ENCODE data around the gene TREML2. TPM values are rescaled to one million over a fixed set of nuclear protein-coding genes. Genes with fewer than 3 reads are reported as not detected.

Gene TREML2
- polyA plus RNA-seq, 2 donors, result 0.01 TPM; not detected in 1

- Histone ChIP-seq H3K9me3 (ENCODE audit: control insufficient read depth in 2 of 2, insufficient read depth in 1 of 2, low read depth in 1 of 2, low read length in 1 of 2) (no peaks in the 10 kb centered on the region), H3K27ac (ENCODE audit: low read depth in 2 of 2, low read length in 1 of 2) (no peak overlapping the region), H3K4me1 (ENCODE audit: control insufficient read depth in 2 of 2, insufficient read depth in 2 of 2, low read length in 1 of 2) (no peaks in the 10 kb centered on the region), H3K4me3 (ENCODE audit: low read depth in 1 of 2, low read length in 2 of 2) (no peak overlapping the region), H3K36me3 (ENCODE audit: control insufficient read depth in 2 of 2, insufficient read depth in 2 of 2, low read length in 1 of 2) (no peaks in the 10 kb centered on the region), H3K27me3 (ENCODE audit: control insufficient read depth in 1 of 2, insufficient read depth in 2 of 2, low read length in 2 of 2) (no peaks in the 10 kb centered on the region)
- WGBS, 2 donors, result 68 to 83% methylated on average over 5 of the region's 5 CpGs
Measured at GRCh38 chr6:41157323-41157722, 43.6 kb downstream of the TREML2 start.

- Histone ChIP-seq H3K9me3 (ENCODE audit: control insufficient read depth in 2 of 2, insufficient read depth in 1 of 2, low read depth in 1 of 2, low read length in 1 of 2) (no peaks in the 10 kb centered on the region), H3K4me1 (ENCODE audit: control insufficient read depth in 2 of 2, insufficient read depth in 2 of 2, low read length in 1 of 2) (no peaks in the 10 kb centered on the region), H3K27me3 (ENCODE audit: control insufficient read depth in 1 of 2, insufficient read depth in 2 of 2, low read length in 2 of 2) (no peaks in the 10 kb centered on the region), H3K4me3 (ENCODE audit: low read depth in 1 of 2, low read length in 2 of 2) (no peak overlapping the region), H3K27ac (ENCODE audit: low read depth in 2 of 2, low read length in 1 of 2) (no peak overlapping the region), H3K36me3 (ENCODE audit: control insufficient read depth in 2 of 2, insufficient read depth in 2 of 2, low read length in 1 of 2) (no peaks in the 10 kb centered on the region)
- WGBS, 2 donors, result 95 to 96% methylated on average over 6 of the region's 6 CpGs
Measured at GRCh38 chr6:41156771-41157170, 44.2 kb downstream of the TREML2 start.

- 84 to 93% methylated on average over 4 of the region's 4 CpGs for WGBS, 2 donors
- Histone ChIP-seq H3K27me3 (ENCODE audit: control insufficient read depth in 1 of 2, insufficient read depth in 2 of 2, low read length in 2 of 2) (no peaks in the 10 kb centered on the region), H3K9me3 (ENCODE audit: control insufficient read depth in 2 of 2, insufficient read depth in 1 of 2, low read depth in 1 of 2, low read length in 1 of 2) (no peaks in the 10 kb centered on the region), H3K4me3 (ENCODE audit: low read depth in 1 of 2, low read length in 2 of 2) (no peak overlapping the region), H3K27ac (ENCODE audit: low read depth in 2 of 2, low read length in 1 of 2) (no peak overlapping the region), H3K4me1 (ENCODE audit: control insufficient read depth in 2 of 2, insufficient read depth in 2 of 2, low read length in 1 of 2) (no peaks in the 10 kb centered on the region), H3K36me3 (ENCODE audit: control insufficient read depth in 2 of 2, insufficient read depth in 2 of 2, low read length in 1 of 2) (no peaks in the 10 kb centered on the region)
Measured at GRCh38 chr6:41156001-41156400, 44.9 kb downstream of the TREML2 start.

- 45 to 50% methylated on average over 7 of the region's 7 CpGs for WGBS, 2 donors
Measured at GRCh38 chr6:41155132-41155805, 45.7 kb downstream of the TREML2 start.

GRCh38 chr6:41153992-41154625 lies 46.8 kb downstream of the TREML2 start, which contains the start of gene TREML1:
Gene TREML1, minus strand, starts transcription at chr6:41154347. Its CDS starts 59 bp downstream, at chr6:41154288.
- Histone ChIP-seq H3K9me3 (ENCODE audit: control insufficient read depth in 2 of 2, insufficient read depth in 1 of 2, low read depth in 1 of 2, low read length in 1 of 2) (no peaks in the 10 kb centered on the region), H3K4me3 (ENCODE audit: low read depth in 1 of 2, low read length in 2 of 2) (no peak within 1 kb of the TSS), H3K4me1 (ENCODE audit: control insufficient read depth in 2 of 2, insufficient read depth in 2 of 2, low read length in 1 of 2) (no peaks in the 10 kb centered on the region), H3K36me3 (ENCODE audit: control insufficient read depth in 2 of 2, insufficient read depth in 2 of 2, low read length in 1 of 2) (no peaks in the 10 kb centered on the region), H3K27me3 (ENCODE audit: control insufficient read depth in 1 of 2, insufficient read depth in 2 of 2, low read length in 2 of 2) (no peaks in the 10 kb centered on the region), H3K27ac (ENCODE audit: low read depth in 2 of 2, low read length in 1 of 2) (no peak within 1 kb of the TSS)
- WGBS, 2 donors, result 39 to 49% methylated on average over 5 of the region's 5 CpGs

More at GRCh38 chr6:41155132-41155805, 45.7 kb downstream of the TREML2 start:
- Histone ChIP-seq H3K27me3 (ENCODE audit: control insufficient read depth in 1 of 2, insufficient read depth in 2 of 2, low read length in 2 of 2) (no peaks in the 10 kb centered on the region), H3K9me3 (ENCODE audit: control insufficient read depth in 2 of 2, insufficient read depth in 1 of 2, low read depth in 1 of 2, low read length in 1 of 2) (no peaks in the 10 kb centered on the region), H3K27ac (ENCODE audit: low read depth in 2 of 2, low read length in 1 of 2) (no peak overlapping the region), H3K4me3 (ENCODE audit: low read depth in 1 of 2, low read length in 2 of 2) (no peak overlapping the region), H3K4me1 (ENCODE audit: control insufficient read depth in 2 of 2, insufficient read depth in 2 of 2, low read length in 1 of 2) (no peaks in the 10 kb centered on the region), H3K36me3 (ENCODE audit: control insufficient read depth in 2 of 2, insufficient read depth in 2 of 2, low read length in 1 of 2) (no peaks in the 10 kb centered on the region)

- Histone ChIP-seq H3K4me1 (ENCODE audit: control insufficient read depth in 2 of 2, insufficient read depth in 2 of 2, low read length in 1 of 2) (no peaks in the 10 kb centered on the region), H3K27me3 (ENCODE audit: control insufficient read depth in 1 of 2, insufficient read depth in 2 of 2, low read length in 2 of 2) (no peaks in the 10 kb centered on the region), H3K36me3 (ENCODE audit: control insufficient read depth in 2 of 2, insufficient read depth in 2 of 2, low read length in 1 of 2) (no peaks in the 10 kb centered on the region), H3K4me3 (ENCODE audit: low read depth in 1 of 2, low read length in 2 of 2) (no peak overlapping the region), H3K27ac (ENCODE audit: low read depth in 2 of 2, low read length in 1 of 2) (no peak overlapping the region), H3K9me3 (ENCODE audit: control insufficient read depth in 2 of 2, insufficient read depth in 1 of 2, low read depth in 1 of 2, low read length in 1 of 2) (no peaks in the 10 kb centered on the region)
- WGBS, 2 donors, result 72 to 82% methylated on average over 4 of the region's 4 CpGs
Measured at GRCh38 chr6:41153451-41153850, 47.5 kb downstream of the TREML2 start.

GRCh38 chr6:41150671-41151070 lies 50.3 kb downstream of the TREML2 start:
- H3K27me3 ChIP-seq (ENCODE audit: control insufficient read depth in 1 of 2, insufficient read depth in 2 of 2, low read length in 2 of 2), result no peaks in the 10 kb centered on the region
- no peaks in the 10 kb centered on the region for H3K9me3 ChIP-seq (ENCODE audit: control insufficient read depth in 2 of 2, insufficient read depth in 1 of 2, low read depth in 1 of 2, low read length in 1 of 2)
- no peaks in the 10 kb centered on the region for H3K4me1 ChIP-seq (ENCODE audit: control insufficient read depth in 2 of 2, insufficient read depth in 2 of 2, low read length in 1 of 2)
- WGBS, 2 donors, result 77 to 87% methylated on average over 1 of the region's 1 CpG
- H3K4me3 ChIP-seq (ENCODE audit: low read depth in 1 of 2, low read length in 2 of 2), result no peak overlapping the region
- H3K27ac ChIP-seq (ENCODE audit: low read depth in 2 of 2, low read length in 1 of 2), result no peak overlapping the region
- H3K36me3 ChIP-seq (ENCODE audit: control insufficient read depth in 2 of 2, insufficient read depth in 2 of 2, low read length in 1 of 2), result no peaks in the 10 kb centered on the region

- Histone ChIP-seq H3K36me3 (ENCODE audit: control insufficient read depth in 2 of 2, insufficient read depth in 2 of 2, low read length in 1 of 2) (no peaks in the 10 kb centered on the region), H3K4me1 (ENCODE audit: control insufficient read depth in 2 of 2, insufficient read depth in 2 of 2, low read length in 1 of 2) (no peaks in the 10 kb centered on the region), H3K27me3 (ENCODE audit: control insufficient read depth in 1 of 2, insufficient read depth in 2 of 2, low read length in 2 of 2) (no peaks in the 10 kb centered on the region), H3K9me3 (ENCODE audit: control insufficient read depth in 2 of 2, insufficient read depth in 1 of 2, low read depth in 1 of 2, low read length in 1 of 2) (no peaks in the 10 kb centered on the region), H3K27ac (ENCODE audit: low read depth in 2 of 2, low read length in 1 of 2) (no peak overlapping the region), H3K4me3 (ENCODE audit: low read depth in 1 of 2, low read length in 2 of 2) (no peak overlapping the region)
- WGBS, 2 donors, result 92 to 94% methylated on average over 1 of the region's 1 CpG
Measured at GRCh38 chr6:41147917-41148316, 53.0 kb downstream of the TREML2 start.

Data from esophagus (tissue), 2 donors.